Uterus (tissue), 2 donors: ENCODE data around the gene CTIF.

Experiments used
- CTCF ChIP-seq, 4 experiments: fragments of 200-600 bp in 2 of 4; fragments of 450-650 bp in 2 of 4; sonication (generic) in 2 of 4; IDR thresholded peaks; one replicate each; pipeline ENCODE4 v1.5.1; 2016 to 2019; ENCODE audit warnings: antibody characterized with exemption in 4 of 4, mild to moderate bottlenecking in 2 of 4, moderate library complexity in 1 of 4
- POLR2A ChIP-seq, 2 donors: fragments of 450-650 bp; IDR thresholded peaks; one replicate each; pipeline ENCODE4 v1.6.1; 2016; ENCODE audit warnings: antibody characterized with exemption in 2 of 2, mild to moderate bottlenecking in 1 of 2, moderate library complexity in 1 of 2

- TF ChIP-seq POLR2A (IDR thresholded peaks at IDR 0.05) (no peak), CTCF (IDR thresholded peaks at IDR 0.05) (no peak)
Measured at GRCh38 chr18:48580066-48580465, 41.2 kb downstream of the CTIF start.
